ENCODE measurements around the gene SLC12A5.

The SLC12A5 gene

GRCh38 chr20:46030284-46031013 is 1.4 kb downstream of the SLC12A5 start:
- DNase-seq = no peak

- DNase-seq = no peak
These were observed 2.1 kb downstream of the SLC12A5 start for GRCh38 chr20:46031014-46031569.

GRCh38 chr20:46031701-46032254 is 2.8 kb downstream of the SLC12A5 start:
- DNase-seq = peak; percentile 90

GRCh38 chr20:46034039-46034438 is 5.0 kb downstream of the SLC12A5 start:
- no peak for DNase-seq

GRCh38 chr20:46035253-46035652 is 6.2 kb downstream of the SLC12A5 start:
- DNase-seq = no peak

- no peak for DNase-seq
These were observed 6.7 kb downstream of the SLC12A5 start for GRCh38 chr20:46035713-46036112.

GRCh38 chr20:46036370-46036769 is 7.4 kb downstream of the SLC12A5 start:
- DNase-seq = no peak

GRCh38 chr20:46037036-46037435 is 8.0 kb downstream of the SLC12A5 start:
- no peak for DNase-seq

GRCh38 chr20:46040902-46041535 is 12.0 kb downstream of the SLC12A5 start:
- no peak for DNase-seq

- DNase-seq = no peak
These were observed 14.5 kb downstream of the SLC12A5 start for GRCh38 chr20:46043556-46043955.

GRCh38 chr20:46044896-46045295 is 15.9 kb downstream of the SLC12A5 start:
- no peak for DNase-seq

- no peak for DNase-seq
These were observed 17.7 kb downstream of the SLC12A5 start for GRCh38 chr20:46046588-46047310.

GRCh38 chr20:46047821-46048220 is 18.8 kb downstream of the SLC12A5 start:
- no peak for DNase-seq

- DNase-seq = no peak
These were observed 20.2 kb downstream of the SLC12A5 start for GRCh38 chr20:46049190-46049589.

GRCh38 chr20:46049815-46050214 is 20.8 kb downstream of the SLC12A5 start:
- no peak for DNase-seq

- DNase-seq = no peak
These were observed 21.4 kb downstream of the SLC12A5 start for GRCh38 chr20:46050444-46050843.

GRCh38 chr20:46050885-46051284 is 21.9 kb downstream of the SLC12A5 start:
- no peak for DNase-seq

- peak; percentile 58 for DNase-seq
These were observed 22.7 kb downstream of the SLC12A5 start for GRCh38 chr20:46051556-46052308.

- no peak for DNase-seq
These were observed 24.4 kb downstream of the SLC12A5 start for GRCh38 chr20:46053416-46053815.

GRCh38 chr20:46054606-46055005 is 25.6 kb downstream of the SLC12A5 start:
- DNase-seq = no peak

GRCh38 chr20:46055269-46055668 is 26.3 kb downstream of the SLC12A5 start:
- no peak for DNase-seq

- DNase-seq = no peak
These were observed 27.2 kb downstream of the SLC12A5 start for GRCh38 chr20:46056027-46056833.

All from NCI-H1092 treated with DMSO at 0.1 percent for 48 hours (cell line).